ENCODE results near the gene MAP3K3.

DNA sequence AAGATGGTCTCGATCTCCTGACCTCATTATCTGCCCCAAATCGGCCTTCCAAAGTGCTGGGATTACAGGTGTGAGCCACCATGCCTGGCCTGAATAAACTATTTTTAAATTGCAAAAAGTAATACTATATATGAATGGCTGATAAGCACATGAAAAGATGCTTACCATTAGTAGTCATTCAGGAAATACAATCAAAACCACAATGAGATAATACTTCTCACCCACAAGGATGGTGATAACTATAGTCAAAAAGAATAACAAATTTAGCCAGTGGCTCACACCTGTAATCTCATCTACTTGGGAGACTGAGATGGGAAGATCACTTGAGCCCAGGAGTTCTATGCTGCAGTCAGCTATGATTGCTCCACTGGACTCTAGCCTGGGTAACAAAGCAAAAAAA is 23.9 kb upstream of the MAP3K3 start:
- TF ChIP-seq CTCF (IDR thresholded peaks at IDR 0.05) (no peak), POLR2A (IDR thresholded peaks at IDR 0.05) (no peak)

Measured in tibial nerve (tissue), 3 donors.